Measurements from ENCODE around the gene MICALL2.

The MICALL2 gene

DNA sequence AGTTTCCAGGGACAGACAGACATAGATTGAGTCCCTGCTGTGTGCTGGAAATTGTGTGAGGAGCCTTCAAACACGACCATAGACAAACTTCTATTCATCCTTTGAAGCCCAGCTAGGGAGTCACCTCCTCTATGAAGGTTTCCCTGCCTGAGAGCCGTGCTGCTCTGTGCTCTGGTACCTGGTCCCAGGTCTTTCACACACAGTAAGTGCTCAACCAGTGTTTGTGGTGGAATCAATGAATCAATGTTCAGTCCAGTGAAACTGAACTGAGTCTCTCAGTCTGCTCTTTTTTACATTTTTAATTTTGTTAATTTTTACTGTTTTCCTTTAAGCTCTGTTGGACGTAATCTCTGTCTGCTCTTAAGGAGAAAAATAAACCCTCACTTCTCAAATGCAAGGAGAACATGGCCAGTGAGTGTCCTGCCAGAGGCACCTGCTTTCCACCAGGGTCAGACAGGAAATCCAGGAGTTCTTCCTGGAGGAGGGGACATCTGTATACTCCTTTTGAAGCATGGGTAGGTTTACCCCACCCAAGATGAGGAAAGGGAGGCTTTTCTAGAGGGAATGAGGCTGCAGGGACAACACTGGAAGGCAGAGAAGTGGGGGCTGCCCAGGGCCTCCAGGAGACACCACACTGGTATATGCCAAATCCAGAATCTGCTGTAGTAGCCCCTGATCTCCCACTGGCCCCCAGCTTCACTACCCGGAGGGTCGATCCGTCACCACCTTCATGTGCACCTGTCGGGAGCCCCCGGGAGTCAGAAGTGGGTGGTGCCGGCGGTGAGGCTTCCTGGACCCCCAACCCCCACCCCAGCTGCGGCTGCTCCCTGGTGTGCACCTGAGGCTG is 56.3 kb downstream of the MICALL2 start:
- TF ChIP-seq, protein P1, sequence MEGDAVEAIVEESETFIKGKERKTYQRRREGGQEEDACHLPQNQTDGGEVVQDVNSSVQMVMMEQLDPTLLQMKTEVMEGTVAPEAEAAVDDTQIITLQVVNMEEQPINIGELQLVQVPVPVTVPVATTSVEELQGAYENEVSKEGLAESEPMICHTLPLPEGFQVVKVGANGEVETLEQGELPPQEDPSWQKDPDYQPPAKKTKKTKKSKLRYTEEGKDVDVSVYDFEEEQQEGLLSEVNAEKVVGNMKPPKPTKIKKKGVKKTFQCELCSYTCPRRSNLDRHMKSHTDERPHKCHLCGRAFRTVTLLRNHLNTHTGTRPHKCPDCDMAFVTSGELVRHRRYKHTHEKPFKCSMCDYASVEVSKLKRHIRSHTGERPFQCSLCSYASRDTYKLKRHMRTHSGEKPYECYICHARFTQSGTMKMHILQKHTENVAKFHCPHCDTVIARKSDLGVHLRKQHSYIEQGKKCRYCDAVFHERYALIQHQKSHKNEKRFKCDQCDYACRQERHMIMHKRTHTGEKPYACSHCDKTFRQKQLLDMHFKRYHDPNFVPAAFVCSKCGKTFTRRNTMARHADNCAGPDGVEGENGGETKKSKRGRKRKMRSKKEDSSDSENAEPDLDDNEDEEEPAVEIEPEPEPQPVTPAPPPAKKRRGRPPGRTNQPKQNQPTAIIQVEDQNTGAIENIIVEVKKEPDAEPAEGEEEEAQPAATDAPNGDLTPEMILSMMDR (IDR thresholded peaks at IDR 0.05; ENCODE audit: low read depth, low read length, missing control alignments) = no peak
- in situ Hi-C loops (cut with HindIII; ENCODE audit: low pct_ligation_motif_present, low sequenced_read_pairs) = no loop called here
- DNase-seq = no peak
- Histone ChIP-seq H3K27ac (no peak overlapping the region), H3K4me3 (ENCODE audit: low read depth, low read length) (no peak overlapping the region), H3K27me3 (replicated peaks) (peaks cover 46% of the 10 kb centered on the region), H3K36me3 (replicated peaks) (no peaks in the 10 kb centered on the region)

DNA sequence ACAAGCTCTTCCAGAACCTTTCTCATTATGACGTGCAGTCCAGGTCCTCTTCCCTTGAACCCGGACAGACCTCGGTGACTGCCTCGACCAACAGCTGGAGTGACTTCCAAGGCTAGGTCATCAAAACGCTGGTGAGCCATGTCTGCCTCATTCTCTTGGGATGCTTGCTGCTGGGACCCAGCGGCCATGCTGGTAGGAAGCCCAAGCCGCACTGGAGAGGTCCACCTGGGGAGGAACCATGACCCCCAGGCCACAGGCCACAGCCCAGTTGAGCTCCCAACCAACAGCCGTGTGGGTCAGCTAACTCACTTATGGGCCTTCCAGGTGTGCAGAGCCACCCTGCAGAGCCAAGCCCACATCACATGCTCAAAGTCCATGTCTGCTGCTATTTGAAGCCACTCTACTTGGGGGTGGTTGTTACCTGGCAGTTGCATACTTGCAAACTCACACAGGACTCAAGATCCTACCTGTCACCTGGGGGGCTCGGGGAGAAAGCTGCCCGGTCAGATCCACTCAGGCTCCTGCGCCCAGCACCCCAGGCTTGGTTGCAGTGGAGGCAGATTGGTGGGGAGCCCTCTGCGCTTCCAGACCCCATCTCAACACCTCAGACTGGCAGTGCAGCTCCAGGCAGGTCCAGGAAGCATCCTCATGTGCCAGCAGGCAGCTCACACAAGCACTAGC is 57.0 kb downstream of the MICALL2 start:
- in situ Hi-C loops (cut with HindIII; ENCODE audit: low pct_ligation_motif_present, low sequenced_read_pairs) = no loop called here
- DNase-seq = no peak
- Histone ChIP-seq H3K27me3 (replicated peaks) (peaks cover 40% of the 10 kb centered on the region), H3K36me3 (replicated peaks) (no peaks in the 10 kb centered on the region), H3K27ac (no peak overlapping the region), H3K4me3 (ENCODE audit: low read depth, low read length) (no peak overlapping the region)
- TF ChIP-seq, protein P1 (IDR thresholded peaks at IDR 0.05; ENCODE audit: low read depth, low read length, missing control alignments) = no peak

DNA sequence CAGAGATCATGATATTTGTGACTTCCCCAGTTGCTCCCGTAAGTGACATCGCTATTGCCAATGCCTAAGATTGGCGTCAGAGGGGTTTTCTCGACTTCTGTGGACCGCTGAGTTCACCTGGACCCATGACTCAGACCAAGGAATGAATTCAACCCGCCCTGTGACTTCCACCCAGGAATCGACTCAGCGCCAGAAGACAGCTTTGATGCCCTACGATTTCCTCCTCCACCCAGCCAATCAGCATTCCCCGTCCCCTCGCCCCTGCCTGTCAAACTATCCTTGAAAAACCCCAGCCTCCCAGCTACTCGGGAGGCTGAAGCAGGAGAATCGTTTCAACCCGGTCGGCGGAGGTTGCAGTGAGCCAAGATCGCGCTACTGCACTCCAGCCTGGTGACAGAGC is 58.3 kb downstream of the MICALL2 start:
- TF ChIP-seq, protein P1 (IDR thresholded peaks at IDR 0.05; ENCODE audit: low read depth, low read length, missing control alignments) = no peak
- no peaks in the 10 kb centered on the region for H3K36me3 ChIP-seq (replicated peaks)
- H3K27ac ChIP-seq = no peak overlapping the region
- peaks cover 36% of the 10 kb centered on the region for H3K27me3 ChIP-seq (replicated peaks)
- DNase-seq = no peak
- in situ Hi-C loops (cut with HindIII; ENCODE audit: low pct_ligation_motif_present, low sequenced_read_pairs) = no loop called here
- no peak overlapping the region for H3K4me3 ChIP-seq (ENCODE audit: low read depth, low read length)

DNA sequence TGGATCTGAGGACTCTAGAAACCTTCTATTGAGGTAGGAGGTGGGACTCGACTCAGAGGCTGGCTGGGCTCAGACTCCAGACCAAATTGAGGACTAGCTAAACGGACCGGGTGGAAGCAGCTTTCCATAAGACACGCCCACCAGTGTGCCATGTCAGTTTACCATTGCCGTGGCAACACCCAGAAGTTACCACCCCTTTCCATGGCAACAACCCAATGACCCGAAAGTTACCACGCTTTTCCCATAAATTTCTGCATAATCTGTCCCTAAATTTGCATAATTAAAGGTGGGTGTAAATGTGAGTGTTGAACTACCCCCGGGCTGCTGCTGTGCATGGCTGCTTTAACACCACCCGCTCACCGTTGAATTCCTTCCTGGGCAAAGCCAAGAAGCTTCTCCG is 58.9 kb downstream of the MICALL2 start:
- in situ Hi-C loops (cut with HindIII; ENCODE audit: low pct_ligation_motif_present, low sequenced_read_pairs) = no loop called here

DNA sequence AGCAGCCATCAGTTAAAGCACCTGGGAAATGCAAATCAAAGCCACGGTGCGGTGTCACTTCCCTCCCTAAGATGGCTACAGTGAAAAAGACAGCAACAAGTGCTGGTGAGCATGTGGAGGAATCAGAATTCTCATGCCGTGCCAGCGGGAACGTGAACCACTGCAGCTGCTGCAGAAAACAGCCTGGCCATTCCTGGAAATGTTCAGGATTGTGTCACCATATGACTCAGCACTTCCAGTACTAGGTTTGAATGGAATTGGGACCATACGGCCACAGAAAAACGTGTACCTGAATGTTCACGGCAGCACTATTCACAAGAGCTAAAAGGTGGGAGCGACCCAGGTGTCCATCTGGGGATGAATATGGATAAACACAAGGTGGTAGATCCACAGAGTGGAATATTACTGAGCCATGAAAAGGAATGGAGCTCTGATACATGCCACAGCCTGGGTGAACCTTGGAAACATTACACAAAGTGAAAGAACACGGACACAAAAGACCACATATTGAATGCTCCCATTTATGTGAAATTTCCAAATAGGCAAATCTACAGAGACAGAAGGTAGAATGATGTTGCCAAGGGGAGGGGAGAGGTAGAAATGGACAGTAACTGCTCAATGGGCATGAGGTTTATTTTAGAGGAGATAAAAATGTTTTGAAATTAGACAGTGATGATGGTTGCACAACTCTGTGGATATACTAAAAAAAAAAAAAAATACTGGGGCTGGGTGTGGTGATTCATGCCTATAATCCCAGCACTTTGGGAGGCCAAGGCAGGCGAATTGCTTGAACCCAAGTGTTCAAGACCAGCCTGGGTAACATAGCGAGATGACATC is 61.6 kb downstream of the MICALL2 start:
- H3K27ac ChIP-seq = no peak overlapping the region

More for the DNA sequence above, 58.9 kb downstream of the MICALL2 start:
- Histone ChIP-seq H3K27ac (no peak overlapping the region), H3K36me3 (replicated peaks) (no peaks in the 10 kb centered on the region), H3K4me3 (ENCODE audit: low read depth, low read length) (no peak overlapping the region), H3K27me3 (replicated peaks) (peaks cover 38% of the 10 kb centered on the region)
- no peak for DNase-seq
- TF ChIP-seq, protein P1 (IDR thresholded peaks at IDR 0.05; ENCODE audit: low read depth, low read length, missing control alignments) = no peak

More for the DNA sequence above, 61.6 kb downstream of the MICALL2 start:
- TF ChIP-seq, protein P1 (IDR thresholded peaks at IDR 0.05; ENCODE audit: low read depth, low read length, missing control alignments) = no peak
- Histone ChIP-seq H3K36me3 (replicated peaks) (no peaks in the 10 kb centered on the region), H3K4me3 (ENCODE audit: low read depth, low read length) (no peak overlapping the region), H3K27me3 (replicated peaks) (peaks cover 25% of the 10 kb centered on the region)
- in situ Hi-C loops (cut with HindIII; ENCODE audit: low pct_ligation_motif_present, low sequenced_read_pairs) = no loop called here
- peak; percentile 16 for DNase-seq

Measured in brain microvascular endothelial cell (primary cell).